Left ventricle myocardium superior (tissue), 1 donor: ENCODE results near the gene KCNK16. TPM values are rescaled to one million over a fixed set of nuclear protein-coding genes. Genes with fewer than 3 reads are reported as not detected.
"Not testable (repeated sequence)": the region's sequence is repeated elsewhere in the genome, so short reads cannot be mapped to it uniquely, and the experiment has no call there.

Experiments
- ATAC-seq: fragments of 200-7000 bp; cut with Tn5 transposase; one replicate; pipeline ENCODE4 v1.9.1; 2020; ENCODE audit warnings: mild to moderate bottlenecking, moderate library complexity
- DNase-seq: peaks from one replicate; pipeline ENCODE4 v3.0.0-alpha.2; 2020
- intact Hi-C: fragments of 100-400 bp; cut with micrococcal nuclease; formaldehyde crosslinking; loops from one replicate; pipeline ENCODE4 v1.11.0; 2022
- total RNA-seq: library from RNA; stranded (reverse); fragmentation: NEBNext Ultra II Directional; extraction: Animal tissue kit (Norgen Biotek cat#: 25700); gene quantifications from one replicate; pipeline ENCODE4 v1.2.1, GENCODE V29; 2021
- donor health status: DM: no; HTN: yes; CAD: no; lungs with severe emphysema.

Gene KCNK16
- total RNA-seq, 1 donor from 2014 or later = not detected

- intact Hi-C loops = no loop called here
- DNase-seq = no peak
- no peak for ATAC-seq
These were observed 29.9 kb downstream of the KCNK16 start for GRCh38 chr6:39292637-39293036.

DNA sequence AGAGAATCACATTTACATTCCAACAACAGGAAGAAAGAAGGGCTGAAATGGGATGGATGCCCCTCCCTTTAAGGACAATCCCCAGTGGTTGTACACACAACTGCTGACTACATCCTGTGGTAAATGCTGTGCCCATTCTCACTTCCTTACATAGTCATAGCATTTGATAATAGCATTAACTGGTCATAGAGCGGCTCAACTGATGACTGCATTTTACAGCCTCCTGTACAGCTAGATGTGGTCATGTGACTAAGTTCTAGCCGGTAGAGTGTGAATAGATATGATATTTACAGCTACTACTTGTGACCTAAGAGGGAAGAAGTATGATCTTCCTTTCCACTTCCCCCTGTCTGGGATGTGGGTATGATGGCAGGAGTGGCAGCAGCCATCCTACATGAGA lies 33.0 kb downstream of the KCNK16 start:
- no peak for DNase-seq
- intact Hi-C loops = no loop called here
- ATAC-seq = peak; percentile 26

GRCh38 chr6:39287601-39288000 lies 34.9 kb downstream of the KCNK16 start:
- intact Hi-C loops = no loop called here
- ATAC-seq (no peak), DNase-seq (no peak)

DNA sequence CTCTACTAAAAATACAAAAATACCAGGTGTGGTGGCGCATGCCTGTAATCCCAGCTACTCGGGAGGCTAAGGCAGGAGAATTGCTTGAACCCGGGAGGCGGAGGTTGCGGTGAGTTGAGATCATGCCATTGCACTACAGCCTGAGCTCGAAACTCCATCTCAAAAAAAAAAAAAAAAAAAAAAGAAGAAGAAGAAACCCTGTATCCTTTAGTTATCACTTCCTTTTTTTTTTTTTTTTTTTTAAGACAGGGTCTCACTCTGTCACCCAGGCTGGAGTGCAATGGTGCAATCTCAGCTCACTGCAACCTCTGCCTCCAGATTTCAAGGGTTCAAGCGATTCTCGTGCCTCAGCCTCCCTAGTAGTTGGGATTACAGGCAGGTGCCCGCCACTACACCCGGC lies 35.9 kb downstream of the KCNK16 start:
- intact Hi-C loops = not testable (repeated sequence)

GRCh38 chr6:39282774-39283173 lies 39.7 kb downstream of the KCNK16 start:
- ATAC-seq = no peak
- no peak for DNase-seq
- intact Hi-C loops = no loop called here

More for the DNA sequence above, 35.9 kb downstream of the KCNK16 start:
- DNase-seq, ATAC-seq: not testable (repeated sequence)

- DNase-seq (no peak), ATAC-seq (no peak)
- intact Hi-C loops = no loop called here
These were observed 41.1 kb downstream of the KCNK16 start for GRCh38 chr6:39281312-39281980.

GRCh38 chr6:39280247-39280731 lies 42.2 kb downstream of the KCNK16 start:
- ATAC-seq = peak; percentile 59
- intact Hi-C loops = no loop called here
- no peak for DNase-seq

- DNase-seq (no peak), ATAC-seq (no peak)
- intact Hi-C loops = no loop called here
These were observed 43.0 kb downstream of the KCNK16 start for GRCh38 chr6:39279539-39279938.

DNA sequence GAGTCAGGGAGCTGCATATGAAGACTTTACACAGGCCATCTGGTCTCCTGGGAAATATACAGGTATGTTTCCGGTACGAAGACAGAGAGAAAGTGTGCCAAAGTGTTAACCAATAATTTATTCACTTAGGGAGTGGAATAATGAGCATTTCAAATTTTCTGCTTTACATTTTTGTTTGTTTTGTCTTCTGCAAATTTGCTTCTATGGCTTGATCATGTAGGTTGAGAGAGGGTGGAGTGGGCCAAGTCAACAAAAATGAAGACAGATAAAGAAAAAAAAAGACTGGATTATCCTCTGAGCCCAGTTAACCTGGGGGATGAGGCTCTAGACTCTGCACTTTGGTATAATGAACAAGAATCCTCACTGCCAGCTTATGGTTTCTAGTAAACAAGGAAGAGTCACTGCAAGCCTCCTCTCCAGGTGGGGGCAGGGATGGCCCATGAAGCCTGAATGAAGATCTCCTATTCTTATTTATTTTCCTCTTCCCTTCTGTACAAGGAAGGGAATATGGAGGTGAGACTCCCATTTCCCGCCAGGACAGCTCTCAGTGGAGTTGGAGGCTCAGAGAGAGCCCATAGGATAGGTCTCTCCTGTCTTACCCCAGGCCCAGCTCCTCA lies 46.0 kb downstream of the KCNK16 start:
- no peak for ATAC-seq
- no peak for DNase-seq
- intact Hi-C loops = no loop called here

GRCh38 chr6:39274903-39275302 lies 47.6 kb downstream of the KCNK16 start:
- ATAC-seq = no peak
- intact Hi-C loops = no loop called here

GRCh38 chr6:39274471-39274870 lies 48.0 kb downstream of the KCNK16 start:
- DNase-seq = no peak
- no peak for ATAC-seq
- intact Hi-C loops = no loop called here

More at GRCh38 chr6:39274903-39275302, 47.6 kb downstream of the KCNK16 start:
- no peak for DNase-seq

DNA sequence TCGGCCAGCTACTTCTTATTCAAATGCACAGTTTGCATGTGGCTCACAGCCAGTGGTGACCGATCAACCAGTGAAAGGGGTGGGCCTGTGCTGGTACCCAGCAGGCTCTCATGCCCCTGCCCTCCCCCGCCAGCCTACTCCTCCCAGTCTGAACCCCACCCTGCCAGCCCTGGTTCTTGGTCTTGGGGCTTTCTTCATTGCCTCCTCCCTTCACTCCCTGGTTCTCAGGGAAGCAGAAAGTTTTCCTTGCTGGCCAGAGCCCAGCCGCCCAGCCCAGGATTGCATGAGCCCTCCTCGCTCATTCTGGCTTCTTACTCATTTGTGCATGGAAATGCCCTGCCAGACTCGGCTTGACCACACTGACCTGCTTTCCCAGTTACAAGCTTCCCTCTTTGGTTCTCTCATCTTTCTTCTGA lies 49.1 kb downstream of the KCNK16 start:
- intact Hi-C loops = no loop called here
- no peak for DNase-seq
- no peak for ATAC-seq

GRCh38 chr6:39269961-39270360 lies 52.5 kb downstream of the KCNK16 start:
- intact Hi-C loops = no loop called here
- no peak for DNase-seq
- ATAC-seq = no peak

DNA sequence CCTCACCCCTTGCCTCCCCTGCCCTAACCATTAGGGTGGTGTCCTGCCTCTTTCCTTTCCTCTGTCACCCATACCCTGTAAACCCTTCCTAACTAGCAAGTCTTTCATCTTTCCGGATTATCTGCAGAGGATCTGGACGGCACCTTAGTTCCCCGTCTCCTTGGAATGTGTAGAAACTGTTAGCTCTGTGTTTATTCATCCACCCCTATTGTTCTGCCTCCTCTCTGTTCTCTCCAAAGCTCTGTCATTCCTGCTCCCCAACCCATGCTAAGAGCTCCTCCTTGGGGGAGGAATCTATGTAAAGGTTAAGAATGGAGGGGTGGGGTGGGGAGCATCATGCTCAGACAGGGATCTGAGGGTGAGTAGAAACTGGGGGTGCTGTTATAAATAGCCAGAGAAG lies 53.8 kb downstream of the KCNK16 start:
- no peak for ATAC-seq
- DNase-seq = no peak
- intact Hi-C loops = no loop called here

DNA sequence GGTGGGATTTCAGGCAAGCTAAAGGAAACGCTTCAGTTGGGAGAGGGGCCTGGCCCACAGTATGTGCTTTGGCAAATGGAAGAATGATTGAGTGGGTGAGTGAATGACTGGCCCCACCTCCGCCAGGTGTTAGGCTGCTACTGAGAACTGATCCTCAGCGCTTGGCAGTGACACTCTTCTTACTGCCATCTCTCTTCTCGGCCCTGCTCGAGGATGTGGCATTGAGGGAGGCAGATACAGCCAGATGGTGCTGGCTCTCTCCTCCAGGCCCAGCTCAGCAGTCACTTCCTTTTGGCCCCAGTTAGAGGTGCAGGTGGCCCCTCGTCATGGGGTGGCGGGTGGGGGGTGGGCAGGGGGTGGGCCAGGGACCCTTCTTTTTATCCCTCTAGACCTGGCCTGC lies 54.3 kb downstream of the KCNK16 start:
- DNase-seq (no peak), ATAC-seq (no peak)
- intact Hi-C loops = no loop called here

DNA sequence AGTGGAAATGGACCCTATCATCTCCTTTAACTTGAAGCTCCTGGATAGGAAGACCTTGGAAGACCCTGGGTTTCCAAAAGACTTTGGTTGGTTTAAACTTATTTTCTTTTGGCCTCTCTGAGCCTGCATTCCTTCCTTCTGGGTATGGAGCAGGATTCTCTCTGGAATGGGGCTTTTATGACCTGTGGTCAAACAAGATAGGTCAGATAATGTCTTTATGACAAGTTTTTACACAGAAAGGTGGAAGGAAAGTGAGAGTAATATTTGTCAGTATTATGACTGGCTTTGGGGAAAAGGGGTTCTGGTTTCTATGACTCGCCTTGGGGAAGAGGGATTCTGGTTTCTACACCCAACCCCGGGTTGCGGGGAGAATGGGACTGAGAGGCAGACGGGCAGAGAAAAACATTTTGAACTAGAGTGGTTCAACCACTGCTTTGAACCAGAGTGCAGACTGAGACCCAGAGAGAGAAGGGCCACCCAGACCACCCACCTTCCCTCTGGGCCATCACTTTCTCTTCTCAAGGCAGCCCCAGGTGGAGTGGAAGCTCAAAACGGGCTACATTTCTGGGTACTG lies 55.6 kb downstream of the KCNK16 start:
- ATAC-seq (no peak), DNase-seq (no peak)
- intact Hi-C loops = no loop called here

DNA sequence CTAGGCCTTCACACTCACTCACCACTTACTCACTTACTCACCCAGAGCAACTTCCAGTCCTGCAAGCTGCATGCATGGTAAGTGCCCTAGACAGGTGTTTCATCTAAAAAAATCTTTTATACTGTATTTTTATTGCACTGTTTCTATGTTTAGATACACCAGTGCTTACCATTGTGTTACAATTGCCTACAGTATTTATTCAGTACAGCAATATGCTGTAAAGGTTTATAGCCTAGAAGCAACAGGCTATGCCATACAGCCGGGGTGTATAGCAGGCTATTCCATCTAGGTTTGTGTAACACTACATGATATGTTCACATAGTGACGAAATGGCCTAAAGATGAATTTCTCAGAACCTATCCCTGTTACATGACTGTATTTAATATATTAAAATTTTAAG lies 56.1 kb downstream of the KCNK16 start:
- intact Hi-C loops = no loop called here
- ATAC-seq = no peak
- no peak for DNase-seq
